Duodenal mucosa (tissue), 2 donors: ENCODE results near the gene CEP44.

Source experiments
- H3K27ac ChIP-seq: one replicate; pipeline ENCODE4 v1.7.0; 2013; ENCODE audit warnings: low read depth, low read length
- H3K27me3 ChIP-seq, 2 donors: one replicate each; pipeline ENCODE4 v1.7.0; 2013; ENCODE audit warnings: low read length in 2 of 2, control low read depth in 1 of 2; ENCODE audit not compliant: insufficient read depth in 2 of 2, control insufficient read depth in 1 of 2
- H3K36me3 ChIP-seq, 2 donors: one replicate each; pipeline ENCODE4 v1.7.0; 2013; ENCODE audit warnings: low read length in 2 of 2, control low read depth in 1 of 2; ENCODE audit not compliant: insufficient read depth in 2 of 2, control insufficient read depth in 1 of 2
- H3K4me1 ChIP-seq, 2 donors: one replicate each; pipeline ENCODE4 v1.7.0; 2013; ENCODE audit warnings: low read length in 2 of 2, control low read depth in 1 of 2; ENCODE audit not compliant: insufficient read depth in 2 of 2, control insufficient read depth in 1 of 2
- H3K4me3 ChIP-seq, 2 donors: one replicate each; pipeline ENCODE4 v1.7.0; 2013; ENCODE audit warnings: low read length in 2 of 2, low read depth in 1 of 2
- H3K9ac ChIP-seq, 2 donors: one replicate each; pipeline ENCODE4 v1.7.0; 2013; ENCODE audit warnings: low read length in 2 of 2, low read depth in 1 of 2
- H3K9me3 ChIP-seq, 2 donors: one replicate each; pipeline ENCODE4 v1.7.0; 2013; ENCODE audit warnings: low read length in 2 of 2, control low read depth in 1 of 2; ENCODE audit not compliant: control insufficient read depth in 1 of 2

CEP44 gene, protein sequence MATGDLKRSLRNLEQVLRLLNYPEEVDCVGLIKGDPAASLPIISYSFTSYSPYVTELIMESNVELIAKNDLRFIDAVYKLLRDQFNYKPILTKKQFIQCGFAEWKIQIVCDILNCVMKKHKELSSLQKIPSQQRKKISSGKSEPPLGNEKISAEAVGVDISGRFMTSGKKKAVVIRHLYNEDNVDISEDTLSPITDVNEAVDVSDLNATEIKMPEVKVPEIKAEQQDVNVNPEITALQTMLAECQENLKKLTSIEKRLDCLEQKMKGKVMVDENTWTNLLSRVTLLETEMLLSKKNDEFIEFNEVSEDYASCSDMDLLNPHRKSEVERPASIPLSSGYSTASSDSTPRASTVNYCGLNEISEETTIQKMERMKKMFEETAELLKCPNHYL

GRCh38 chr4:174283507-174284471 is at the start of gene CEP44, which contains the start of gene FBXO8:
Gene CEP44 (plus strand): TSS chr4:174283911. CDS start chr4:174299122, 15,211 bp downstream.
Gene FBXO8 (minus strand): TSS chr4:174283667. CDS start chr4:174263092, 20,575 bp downstream.
- Histone ChIP-seq H3K9ac (peak within 1 kb of the TSS; percentile 87 to 90), H3K4me1 (peaks cover 9 to 14% of the 10 kb centered on the region in 2 donors), H3K27me3 (no peaks in the 10 kb centered on the region), H3K36me3 (no peaks in the 10 kb centered on the region), H3K4me3 (peak within 1 kb of the TSS; percentile 93 to 94), H3K27ac (peak within 1 kb of the TSS; percentile 97), H3K9me3 (no peaks in the 10 kb centered on the region)

DNA sequence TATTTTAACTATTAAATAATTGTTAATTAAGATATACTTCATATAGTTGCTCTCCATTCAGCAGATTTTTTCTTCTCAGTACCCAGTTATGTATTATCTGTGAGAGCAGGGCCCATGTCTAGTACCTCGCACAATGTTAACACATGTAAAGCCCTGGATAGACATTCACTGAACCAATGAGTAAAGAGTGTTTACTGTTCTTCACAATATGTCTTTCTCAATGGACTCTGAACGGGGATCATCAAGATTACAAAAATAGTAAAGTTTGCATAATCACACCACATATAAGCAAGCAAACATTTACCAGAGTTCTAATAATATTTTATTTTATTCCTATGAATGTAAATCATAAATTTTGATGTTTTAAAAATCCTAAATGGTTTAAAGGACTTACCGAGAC is 47.4 kb upstream of the CEP44 start:
- H3K36me3 ChIP-seq = no peaks in the 10 kb centered on the region
- no peaks in the 10 kb centered on the region for H3K27me3 ChIP-seq
- no peak overlapping the region for H3K9ac ChIP-seq
- H3K4me3 ChIP-seq = no peak overlapping the region
- no peaks in the 10 kb centered on the region for H3K9me3 ChIP-seq
- no peaks in the 10 kb centered on the region for H3K4me1 ChIP-seq
- H3K27ac ChIP-seq = no peak overlapping the region

GRCh38 chr4:174241162-174241561 is 42.5 kb upstream of the CEP44 start:
- no peaks in the 10 kb centered on the region for H3K36me3 ChIP-seq
- no peak overlapping the region for H3K27ac ChIP-seq
- no peak overlapping the region for H3K9ac ChIP-seq
- H3K9me3 ChIP-seq = no peaks in the 10 kb centered on the region
- H3K4me3 ChIP-seq = no peak overlapping the region
- no peaks in the 10 kb centered on the region for H3K4me1 ChIP-seq
- H3K27me3 ChIP-seq = no peaks in the 10 kb centered on the region

- Histone ChIP-seq H3K27ac (no peak overlapping the region), H3K36me3 (no peaks in the 10 kb centered on the region), H3K27me3 (no peaks in the 10 kb centered on the region), H3K9ac (no peak overlapping the region), H3K4me3 (no peak overlapping the region), H3K9me3 (no peaks in the 10 kb centered on the region), H3K4me1 (no peaks in the 10 kb centered on the region)
Measured at GRCh38 chr4:174244441-174244840, 39.3 kb upstream of the CEP44 start.

DNA sequence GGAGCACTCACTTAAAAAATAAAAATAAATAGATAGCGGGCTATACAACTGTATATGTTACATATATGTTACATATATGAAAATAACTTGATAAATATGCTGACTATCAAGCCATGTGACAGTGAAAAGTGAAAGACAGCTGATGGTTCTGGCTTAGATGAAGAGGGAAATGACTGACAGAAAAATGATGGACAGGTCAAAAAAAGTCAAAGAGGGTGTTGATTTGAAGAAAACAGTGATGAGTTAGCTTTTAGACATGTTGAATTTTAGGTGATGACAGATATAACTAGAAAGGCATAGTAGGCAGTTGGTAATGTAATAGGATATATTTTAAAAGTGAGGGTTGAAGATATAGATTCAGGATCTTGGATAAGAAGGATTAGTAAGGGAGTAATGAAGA is 38.0 kb upstream of the CEP44 start:
- Histone ChIP-seq H3K9ac (no peak overlapping the region), H3K36me3 (no peaks in the 10 kb centered on the region), H3K4me3 (no peak overlapping the region), H3K4me1 (no peaks in the 10 kb centered on the region), H3K27me3 (no peaks in the 10 kb centered on the region), H3K9me3 (no peaks in the 10 kb centered on the region), H3K27ac (no peak overlapping the region)

DNA sequence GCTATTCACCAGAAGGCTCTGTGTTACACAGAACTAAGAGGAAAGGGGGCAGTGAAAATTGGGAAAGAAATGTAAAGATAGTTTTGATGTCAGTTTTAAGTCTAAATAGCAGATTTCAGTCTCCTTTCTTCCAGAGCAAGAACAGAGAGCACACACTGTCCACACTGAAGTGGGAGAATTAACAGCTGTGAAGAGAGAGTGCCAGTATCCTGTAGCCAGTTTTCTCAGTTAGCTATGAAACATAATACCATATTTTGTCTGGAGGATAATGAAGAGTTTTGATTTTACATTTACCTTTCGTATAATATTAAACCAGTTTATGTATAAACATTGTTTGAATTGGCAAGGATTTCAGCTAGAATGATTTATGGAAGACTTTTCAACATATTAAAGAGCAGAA is 35.3 kb upstream of the CEP44 start:
- Histone ChIP-seq H3K9me3 (no peaks in the 10 kb centered on the region), H3K9ac (no peak overlapping the region), H3K4me3 (no peak overlapping the region), H3K27me3 (no peaks in the 10 kb centered on the region), H3K4me1 (no peaks in the 10 kb centered on the region), H3K27ac (no peak overlapping the region), H3K36me3 (no peaks in the 10 kb centered on the region)

- H3K4me1 ChIP-seq = no peaks in the 10 kb centered on the region
- H3K36me3 ChIP-seq = peaks cover 0 to 3% of the 10 kb centered on the region in 2 donors
- no peaks in the 10 kb centered on the region for H3K27me3 ChIP-seq
- H3K27ac ChIP-seq = no peak overlapping the region
- H3K9ac ChIP-seq = no peak overlapping the region
- no peak overlapping the region for H3K4me3 ChIP-seq
- no peaks in the 10 kb centered on the region for H3K9me3 ChIP-seq
Measured at GRCh38 chr4:174252412-174252811, 31.3 kb upstream of the CEP44 start.

- Histone ChIP-seq H3K4me3 (no peak overlapping the region), H3K36me3 (peaks cover 3 to 5% of the 10 kb centered on the region in 2 donors), H3K4me1 (no peaks in the 10 kb centered on the region), H3K9ac (no peak overlapping the region), H3K9me3 (no peaks in the 10 kb centered on the region), H3K27ac (no peak overlapping the region), H3K27me3 (no peaks in the 10 kb centered on the region)
Measured at GRCh38 chr4:174254613-174255012, 29.1 kb upstream of the CEP44 start.

DNA sequence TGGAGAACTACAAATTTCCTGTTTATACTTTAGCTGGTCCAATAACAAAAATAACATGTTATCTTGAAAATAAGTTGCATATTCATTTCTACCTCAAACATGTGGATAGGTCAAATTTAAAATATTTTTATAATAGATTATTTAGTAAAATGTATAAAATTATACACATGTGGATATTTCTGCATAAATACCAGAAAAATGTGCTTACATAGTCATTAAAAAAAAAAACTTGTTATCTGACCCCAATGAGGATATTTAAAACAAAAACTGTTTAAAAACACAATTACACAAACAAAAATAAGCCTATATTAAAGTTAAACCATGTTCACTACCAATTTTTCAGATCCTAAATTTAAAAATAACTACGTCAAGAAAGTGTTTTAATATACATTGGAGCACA is 28.3 kb upstream of the CEP44 start:
- Histone ChIP-seq H3K27me3 (no peaks in the 10 kb centered on the region), H3K36me3 (peaks cover 3 to 5% of the 10 kb centered on the region in 2 donors), H3K27ac (no peak overlapping the region), H3K9ac (no peak overlapping the region), H3K4me1 (peaks cover under 1 to 4% of the 10 kb centered on the region in 2 donors), H3K4me3 (no peak overlapping the region), H3K9me3 (no peaks in the 10 kb centered on the region)

DNA sequence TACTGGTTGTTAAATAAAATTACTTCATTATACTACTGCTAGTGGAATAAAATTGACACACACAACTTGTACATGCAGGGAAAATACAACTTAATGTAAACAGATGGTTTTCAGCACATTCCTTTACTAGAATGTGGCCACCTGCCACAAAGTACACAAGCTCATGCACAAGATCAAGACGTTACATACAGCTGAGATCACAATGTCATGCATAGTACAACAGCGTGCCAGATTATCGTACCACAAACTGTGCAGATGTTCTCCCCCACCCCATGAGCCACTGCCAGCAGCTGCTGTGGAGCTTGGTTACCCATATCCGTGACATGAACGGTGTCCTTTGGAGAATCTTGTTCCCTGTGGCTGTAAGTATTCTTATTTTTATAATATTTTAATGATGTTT is 27.9 kb upstream of the CEP44 start:
- Histone ChIP-seq H3K9me3 (no peaks in the 10 kb centered on the region), H3K9ac (no peak overlapping the region), H3K36me3 (peaks cover 3 to 5% of the 10 kb centered on the region in 2 donors), H3K4me3 (no peak overlapping the region), H3K27me3 (no peaks in the 10 kb centered on the region), H3K4me1 (peaks cover 3 to 8% of the 10 kb centered on the region in 2 donors), H3K27ac (no peak overlapping the region)
